GM19099 (cell line): ENCODE data around the gene PMEPA1.

Source experiments
- POLR2A ChIP-seq: IDR thresholded peaks from 3 replicates; pipeline ENCODE4 v1.6.1; 2011; ENCODE audit warnings: low read depth; ENCODE audit not compliant: insufficient read length; ENCODE audit errors: extremely low read depth

Gene PMEPA1

DNA sequence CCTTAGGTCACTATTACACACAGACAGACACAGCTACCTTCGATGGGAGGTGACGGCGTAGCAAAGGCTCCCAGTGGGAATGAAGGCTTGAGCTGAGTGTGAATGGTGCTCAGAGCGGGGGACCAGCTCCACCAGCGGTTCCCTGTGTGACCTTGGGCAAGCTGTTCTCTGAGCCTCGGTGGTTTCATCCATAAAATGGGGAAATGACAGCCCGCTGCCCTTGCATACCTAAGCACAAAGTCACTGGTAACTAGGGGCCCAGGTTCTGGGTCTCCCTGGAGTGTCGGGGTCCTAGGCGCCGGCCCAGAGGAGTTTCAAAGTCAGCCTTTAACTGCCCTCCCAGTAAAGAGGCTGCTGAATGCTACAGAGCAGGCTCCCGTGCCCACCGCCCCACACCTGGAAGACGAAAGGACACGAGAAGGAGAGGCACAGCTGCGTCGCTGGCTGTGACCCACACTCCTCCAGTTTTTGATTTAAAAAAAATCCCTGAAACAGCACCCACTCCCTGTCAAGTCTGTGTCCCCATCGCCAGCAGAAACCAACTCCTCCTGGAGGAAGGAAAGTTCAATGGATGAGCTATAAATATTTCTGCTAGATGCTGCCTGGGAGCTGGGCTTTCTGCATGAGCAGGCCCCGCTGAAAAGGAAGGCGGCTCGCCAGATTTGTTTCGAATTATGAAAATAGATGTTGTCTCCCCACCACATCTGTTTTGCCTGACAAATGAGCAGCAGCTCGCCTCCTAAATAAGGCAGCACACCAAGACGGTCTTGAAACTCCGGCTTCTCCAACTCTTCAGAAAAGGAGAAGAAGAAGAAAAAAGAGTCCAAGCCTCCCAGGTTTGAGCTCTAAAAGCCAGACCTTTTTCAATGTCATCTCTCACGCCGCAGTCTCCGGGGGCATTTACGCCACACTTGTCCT, 27.4 kb downstream of the PMEPA1 start:
- TF ChIP-seq POLR2A: no peak

DNA sequence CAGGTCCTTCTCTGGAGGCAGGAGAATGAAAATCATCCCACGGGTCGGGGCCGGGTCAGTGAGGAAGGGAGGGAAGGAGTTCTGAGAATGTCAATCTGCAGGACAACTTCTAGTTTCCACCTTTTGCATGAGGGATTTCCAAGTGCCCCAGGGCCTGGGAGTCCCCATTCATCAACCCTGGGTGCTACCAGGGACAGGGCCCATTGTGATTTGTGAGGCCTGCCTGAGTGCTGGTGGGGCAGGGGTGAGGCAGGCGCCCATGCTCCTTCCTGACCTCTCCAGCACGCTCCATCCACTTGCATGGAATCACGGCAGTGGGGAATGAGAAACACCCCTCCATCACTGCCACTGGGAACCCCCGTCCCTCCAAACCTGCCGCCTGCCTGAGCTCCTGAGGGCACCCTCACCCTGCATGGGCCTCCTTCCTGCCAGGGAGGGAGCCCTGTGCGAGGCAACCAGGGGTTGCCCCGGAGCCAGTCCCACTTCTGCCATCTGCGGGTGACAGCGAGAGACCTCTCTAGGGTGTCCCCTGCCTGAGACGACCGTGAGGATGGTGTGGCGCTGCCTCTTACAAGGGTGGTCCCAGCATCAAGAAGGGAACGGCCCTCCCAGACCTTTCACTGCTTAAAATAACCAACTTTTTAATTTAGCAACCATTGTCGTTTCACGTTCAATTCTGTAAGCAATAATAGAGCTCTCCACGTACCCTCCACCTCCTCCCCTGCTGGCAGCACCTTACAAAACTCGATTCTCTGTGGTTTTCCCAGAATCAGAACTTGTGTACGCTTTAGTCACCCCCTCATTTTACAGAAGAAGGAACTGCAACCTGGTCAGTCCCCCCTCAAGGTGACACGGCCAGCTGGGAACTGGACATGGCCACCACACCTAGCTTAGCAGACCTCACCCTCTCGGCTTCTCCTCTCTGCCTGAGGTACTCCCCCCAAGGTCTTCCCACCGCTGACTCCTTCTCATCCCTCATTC, 28.6 kb downstream of the PMEPA1 start:
- no peak for TF ChIP-seq POLR2A

DNA sequence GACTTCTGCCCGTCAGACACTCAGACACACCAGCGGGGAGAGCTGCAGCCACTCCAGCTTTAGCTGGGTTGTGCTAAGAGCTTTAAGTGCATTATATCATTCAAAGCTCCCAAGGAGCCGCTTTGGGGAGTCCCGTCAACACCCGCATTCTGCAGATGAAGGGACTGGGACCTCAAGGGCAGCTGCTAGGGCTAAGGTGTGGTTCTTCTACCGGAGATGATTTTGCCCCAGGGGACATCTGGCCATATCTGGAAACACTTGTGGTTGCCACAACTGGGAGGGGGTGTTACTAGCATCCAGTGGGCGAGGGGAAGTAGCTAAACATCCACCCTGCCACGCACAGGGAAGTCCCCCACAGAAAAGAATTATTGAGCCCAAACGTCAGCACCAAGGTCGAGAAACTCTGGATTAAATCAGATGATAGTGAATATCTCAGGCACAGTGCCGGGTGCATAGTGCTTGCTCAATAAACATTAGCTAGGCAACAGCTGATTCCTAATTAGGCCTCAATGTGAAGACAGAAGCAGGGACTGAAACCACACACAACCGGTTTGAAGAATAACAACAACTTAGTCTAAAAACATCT, 29.6 kb downstream of the PMEPA1 start:
- no peak for TF ChIP-seq POLR2A

DNA sequence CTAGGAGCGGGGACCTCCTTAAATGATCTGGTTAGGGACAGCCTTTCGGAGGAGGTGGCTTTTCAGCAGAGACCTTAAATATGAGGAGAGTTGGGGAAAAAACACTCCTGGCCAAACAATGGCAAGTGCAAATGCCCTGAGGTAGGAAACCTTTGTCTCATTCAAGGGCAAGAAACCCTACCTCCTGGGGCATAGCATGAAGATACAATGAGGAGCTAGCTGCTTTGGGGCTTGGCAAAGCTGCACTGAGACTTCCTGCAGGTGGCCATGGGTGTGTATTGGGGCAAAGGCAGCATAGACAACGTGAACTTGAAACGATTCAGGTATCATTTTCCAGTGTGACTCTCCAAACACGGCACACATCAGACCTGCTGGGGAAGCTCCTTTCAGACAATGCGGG, 30.7 kb downstream of the PMEPA1 start:
- TF ChIP-seq POLR2A: no peak

DNA sequence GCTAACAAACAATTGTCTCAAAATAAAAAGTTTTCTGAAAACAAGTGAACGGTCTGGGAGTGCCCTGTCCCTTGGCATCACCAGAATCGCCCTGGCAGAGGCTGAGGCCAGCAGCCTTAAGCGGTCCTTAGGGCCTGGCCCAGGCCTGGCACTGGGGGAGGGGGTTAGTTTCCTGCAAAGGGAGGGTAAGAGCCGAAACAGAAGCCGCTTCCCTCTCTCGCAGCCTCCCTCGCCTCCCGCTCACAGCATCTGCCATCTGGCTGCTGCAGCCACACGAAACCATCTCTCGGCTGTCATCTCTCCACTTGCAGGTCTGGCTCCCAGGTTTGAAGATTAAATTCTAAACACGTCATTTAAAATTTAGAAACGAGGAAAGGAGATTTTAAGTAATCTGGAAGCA, 31.5 kb downstream of the PMEPA1 start:
- TF ChIP-seq POLR2A: no peak

DNA sequence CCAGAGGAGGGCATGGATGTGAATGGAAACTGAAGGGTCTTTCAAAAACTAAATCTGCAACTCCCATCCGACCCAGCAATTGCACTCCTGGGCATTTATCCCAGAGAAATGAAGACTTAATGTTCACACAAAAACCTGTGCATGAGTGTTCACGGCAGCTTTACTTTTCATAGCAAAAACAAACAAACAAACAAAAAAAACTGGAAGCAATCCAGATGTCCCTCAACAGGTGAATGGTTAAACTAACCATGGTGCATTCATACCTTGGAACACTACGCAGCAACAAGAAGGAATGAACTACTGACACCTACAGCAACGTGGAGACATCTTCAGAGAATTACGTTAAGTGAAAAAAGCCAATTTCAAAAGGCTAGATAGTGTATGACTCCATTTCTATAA, 32.2 kb downstream of the PMEPA1 start:
- TF ChIP-seq POLR2A: no peak

DNA sequence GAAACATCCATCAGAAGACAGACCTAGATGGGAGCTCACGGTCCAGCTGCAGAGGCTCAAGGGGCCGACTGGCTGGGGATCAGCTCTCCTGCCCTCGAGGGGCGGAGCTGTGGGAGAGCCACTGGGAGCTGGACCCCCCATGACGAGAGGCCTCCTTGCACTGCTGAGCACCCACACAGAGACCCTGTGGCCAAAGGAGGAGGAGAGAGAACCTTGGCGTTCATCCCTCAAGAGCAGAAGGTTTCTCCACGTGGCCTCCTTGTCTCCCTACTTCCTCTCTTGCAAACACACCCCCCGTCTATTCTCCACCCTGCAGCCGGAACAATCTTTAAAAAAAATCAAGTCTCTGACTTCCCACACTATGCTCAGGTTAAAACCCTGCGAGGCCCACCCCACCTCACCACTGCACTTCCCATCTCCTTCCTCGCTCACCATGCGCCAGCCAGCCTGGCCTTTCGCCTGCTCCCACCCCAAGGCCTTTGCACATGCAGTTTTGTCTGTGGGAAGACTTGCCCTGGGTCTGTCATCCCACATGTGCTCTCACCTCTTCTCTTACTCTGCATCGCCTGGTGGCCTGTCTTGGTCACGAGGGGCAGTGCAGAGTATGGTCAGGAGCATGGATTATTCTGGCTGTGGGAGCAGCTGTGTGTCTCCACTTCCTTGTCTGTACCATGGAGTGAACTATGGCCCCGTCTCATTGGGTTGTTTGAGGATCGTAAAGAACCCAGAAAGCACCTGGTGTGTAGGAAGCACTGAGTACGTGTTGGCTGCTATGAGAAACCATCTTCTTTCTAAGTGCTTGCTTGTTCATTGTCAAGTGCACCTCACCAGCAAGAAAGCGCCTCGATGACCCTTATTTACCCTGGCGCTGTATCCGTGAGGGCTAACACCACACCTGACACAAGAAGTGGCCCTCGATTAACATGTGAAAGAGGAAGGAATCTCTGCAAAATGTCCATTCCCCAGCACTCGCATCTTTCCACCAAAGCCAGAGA, 32.9 kb downstream of the PMEPA1 start:
- no peak for TF ChIP-seq POLR2A

DNA sequence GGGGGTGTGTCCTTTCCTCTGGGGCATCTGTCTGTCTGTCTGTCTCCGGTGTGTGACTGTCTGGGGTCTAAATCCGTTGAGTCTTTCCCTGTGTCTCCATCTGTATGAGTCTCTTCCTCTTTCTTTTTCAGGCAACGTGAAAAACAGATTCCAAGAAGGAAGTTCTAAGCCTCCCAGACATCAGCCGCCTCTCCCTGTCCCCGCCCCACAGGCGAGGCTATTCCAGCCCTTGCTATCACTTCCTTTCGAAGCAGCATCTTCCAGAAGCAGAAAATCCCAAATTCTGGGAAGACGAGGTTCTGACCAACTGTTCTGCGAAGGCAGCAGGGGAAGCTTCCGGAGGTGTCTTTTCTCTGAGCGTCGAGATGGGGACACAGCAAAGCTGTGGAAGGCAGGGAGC, 34.0 kb downstream of the PMEPA1 start:
- no peak for TF ChIP-seq POLR2A

DNA sequence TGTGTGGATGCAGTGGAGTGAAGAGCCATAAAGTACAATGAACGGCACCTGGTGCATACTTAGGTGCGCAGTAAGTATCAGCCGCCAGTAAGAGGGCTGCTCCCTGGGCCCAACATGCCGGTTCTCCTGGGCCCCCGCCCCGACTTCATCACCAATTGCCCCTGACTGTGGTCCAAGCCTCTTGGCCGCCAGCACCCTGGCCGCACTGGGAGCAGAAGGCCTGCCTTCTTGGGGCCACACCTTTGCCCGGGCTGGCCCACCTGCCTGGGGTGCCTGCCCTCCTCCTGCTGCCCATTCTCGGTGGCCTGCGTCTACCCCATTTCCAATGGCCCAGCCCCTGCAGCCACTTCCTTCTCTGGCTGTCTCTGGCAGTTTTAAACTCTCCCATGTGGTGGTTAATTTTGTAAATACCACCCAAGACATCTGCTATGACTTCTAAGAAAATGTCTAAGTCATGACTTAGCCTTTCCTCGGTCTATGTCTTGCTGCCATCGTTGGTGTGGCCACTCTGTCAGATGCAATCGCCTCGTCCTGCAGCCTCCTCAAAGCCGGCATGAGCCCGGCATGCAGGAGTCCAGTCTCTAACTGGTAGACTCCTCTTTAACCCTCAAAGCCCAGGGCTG, 36.8 kb downstream of the PMEPA1 start:
- no peak for TF ChIP-seq POLR2A

DNA sequence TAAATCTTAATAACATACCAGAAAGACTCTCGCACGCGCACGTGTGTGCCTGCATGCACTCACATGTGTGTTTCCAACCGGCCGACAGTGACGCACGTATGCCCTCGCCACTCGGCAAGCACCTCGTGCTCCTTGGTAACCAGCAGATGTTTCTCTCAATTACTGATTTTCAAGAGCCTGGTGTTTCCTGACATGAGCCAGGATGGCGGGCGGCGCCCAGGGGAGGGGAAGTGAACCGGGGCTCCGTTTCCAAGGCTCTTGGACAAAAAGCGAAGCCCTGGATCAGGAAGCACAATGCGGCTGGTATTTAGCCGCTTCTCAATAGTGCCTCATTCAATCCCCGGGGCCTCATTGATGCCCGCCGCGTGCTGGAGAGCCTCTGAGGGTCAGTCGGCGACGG, 37.7 kb downstream of the PMEPA1 start:
- no peak for TF ChIP-seq POLR2A

DNA sequence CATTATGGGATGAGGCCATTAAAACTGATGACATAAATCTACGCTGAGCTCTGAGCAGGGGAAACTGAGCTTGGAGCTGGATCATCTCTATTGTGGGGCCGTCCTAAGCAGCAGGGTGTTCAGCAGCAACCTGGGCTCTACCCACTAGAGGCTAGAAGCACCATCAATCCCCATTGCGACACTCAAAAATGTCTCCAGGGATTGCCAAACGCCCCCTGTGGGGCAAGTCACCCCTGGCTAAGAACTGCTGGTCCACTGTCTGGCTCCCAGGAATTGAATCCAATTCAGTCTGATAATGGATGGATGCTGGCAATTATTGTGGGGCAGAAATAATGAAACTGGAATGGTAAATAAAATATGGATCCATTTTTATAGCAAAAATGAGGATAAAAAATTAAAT, 38.2 kb downstream of the PMEPA1 start:
- no peak for TF ChIP-seq POLR2A

DNA sequence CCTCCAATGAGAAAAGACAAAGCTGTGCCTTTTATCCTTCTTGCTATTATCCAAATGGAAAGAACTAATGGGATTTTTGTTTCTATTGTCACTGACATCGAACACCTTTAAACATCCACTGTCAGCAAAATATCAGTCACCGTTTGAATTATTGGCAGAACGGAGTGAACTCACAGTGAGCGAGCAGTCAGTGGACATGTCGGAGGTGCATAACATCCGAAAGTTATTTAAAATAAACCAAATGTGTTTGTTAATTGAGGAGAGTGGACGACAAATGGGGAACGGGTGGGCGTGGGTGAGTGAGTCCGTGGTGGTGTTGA, 38.8 kb downstream of the PMEPA1 start:
- no peak for TF ChIP-seq POLR2A

DNA sequence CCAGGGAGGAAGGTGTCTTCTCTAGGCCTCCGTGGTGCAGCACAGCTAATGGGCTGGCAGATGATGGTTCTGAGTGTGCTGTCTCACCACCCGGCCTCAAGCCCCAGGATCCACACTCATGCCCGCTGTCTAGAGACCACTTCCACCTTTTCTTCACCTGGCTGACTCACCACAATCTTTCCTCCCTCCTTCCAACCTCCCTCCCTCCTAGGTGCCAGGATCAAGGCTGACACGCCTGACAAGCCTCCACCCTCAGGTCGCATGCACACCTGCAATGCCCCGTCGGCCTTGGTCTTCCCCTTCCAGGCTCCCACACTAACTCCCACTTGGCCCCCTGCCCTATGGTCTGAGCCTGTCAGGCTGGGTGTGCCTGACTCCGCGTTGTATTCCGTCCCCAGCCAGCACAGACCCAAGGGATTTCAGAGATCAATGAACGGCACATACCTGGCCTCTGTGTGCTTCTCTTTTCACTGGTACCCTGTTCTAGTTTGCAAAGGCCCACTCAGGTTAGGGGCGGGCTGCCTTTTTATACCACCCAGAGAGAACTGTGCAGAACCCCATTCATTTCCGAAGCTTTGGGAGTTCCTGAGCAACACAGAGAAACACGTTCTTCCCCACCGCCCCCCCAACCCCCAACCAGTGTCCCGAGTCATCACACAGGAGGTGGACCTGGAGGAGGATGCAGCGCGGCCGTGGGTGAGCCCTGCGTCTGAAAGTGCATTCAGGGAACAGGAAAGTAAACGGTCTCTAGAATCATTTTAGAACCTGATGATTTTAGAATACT, 39.3 kb downstream of the PMEPA1 start:
- TF ChIP-seq POLR2A: no peak
